Panc1 (cell line): ENCODE measurements around the gene HOPX.

Source experiments
- POLR2AphosphoS5 ChIP-seq: IDR thresholded peaks from 2 replicates; pipeline ENCODE4 v1.6.1; 2012; ENCODE audit warnings: mild to moderate bottlenecking, low read depth, low read length, moderate library complexity
- TCF7L2 ChIP-seq: IDR thresholded peaks from 2 replicates; pipeline ENCODE4 v1.6.1; 2011; ENCODE audit warnings: mild to moderate bottlenecking, low read depth, low read length, inconsistent platforms
- TF ChIP-seq, protein P1 (sequence below): fragments of 450-650 bp; IDR thresholded peaks from 2 replicates; pipeline ENCODE4 v1.5.1; 2017; ENCODE audit warnings: mild to moderate bottlenecking

DNA sequence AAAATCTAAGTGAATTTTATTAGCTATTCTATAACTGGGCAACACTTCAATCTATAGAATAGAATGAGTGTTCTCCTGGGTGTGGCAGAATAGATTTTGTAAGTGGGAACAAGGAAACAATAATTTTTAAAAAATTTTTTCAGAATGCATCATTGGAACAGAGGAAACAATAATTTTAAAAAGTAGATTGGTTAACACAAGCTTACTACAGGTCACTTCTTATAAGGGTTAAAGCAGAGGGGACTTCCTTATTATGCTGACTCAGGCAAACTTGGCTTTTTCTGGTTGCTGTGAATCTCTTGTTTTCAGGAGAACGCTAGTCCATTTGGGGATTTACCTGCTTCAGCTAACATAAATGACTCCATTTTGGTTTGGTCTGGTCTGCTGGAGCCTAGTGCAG lies 52.5 kb downstream of the HOPX start:
- TF ChIP-seq, protein P1, sequence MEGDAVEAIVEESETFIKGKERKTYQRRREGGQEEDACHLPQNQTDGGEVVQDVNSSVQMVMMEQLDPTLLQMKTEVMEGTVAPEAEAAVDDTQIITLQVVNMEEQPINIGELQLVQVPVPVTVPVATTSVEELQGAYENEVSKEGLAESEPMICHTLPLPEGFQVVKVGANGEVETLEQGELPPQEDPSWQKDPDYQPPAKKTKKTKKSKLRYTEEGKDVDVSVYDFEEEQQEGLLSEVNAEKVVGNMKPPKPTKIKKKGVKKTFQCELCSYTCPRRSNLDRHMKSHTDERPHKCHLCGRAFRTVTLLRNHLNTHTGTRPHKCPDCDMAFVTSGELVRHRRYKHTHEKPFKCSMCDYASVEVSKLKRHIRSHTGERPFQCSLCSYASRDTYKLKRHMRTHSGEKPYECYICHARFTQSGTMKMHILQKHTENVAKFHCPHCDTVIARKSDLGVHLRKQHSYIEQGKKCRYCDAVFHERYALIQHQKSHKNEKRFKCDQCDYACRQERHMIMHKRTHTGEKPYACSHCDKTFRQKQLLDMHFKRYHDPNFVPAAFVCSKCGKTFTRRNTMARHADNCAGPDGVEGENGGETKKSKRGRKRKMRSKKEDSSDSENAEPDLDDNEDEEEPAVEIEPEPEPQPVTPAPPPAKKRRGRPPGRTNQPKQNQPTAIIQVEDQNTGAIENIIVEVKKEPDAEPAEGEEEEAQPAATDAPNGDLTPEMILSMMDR: no peak
- TF ChIP-seq POLR2AphosphoS5 (no peak), TCF7L2 (no peak)
